H1 (cell line): Measurements from ENCODE around the gene SNORC. TPM values are rescaled to one million over a fixed set of nuclear protein-coding genes. Genes with fewer than 3 reads are reported as not detected.

Experiments used
- CTCF ChIA-PET: fragments of 300-600 bp; sonication (Branson Sonifier 250); formaldehyde crosslinking; loops from one replicate; lab custom pipeline; 2021; ENCODE audit not compliant: partially characterized antibody; lab: Charles Lee
- POLR2A ChIA-PET: fragments of 300-600 bp; sonication (Branson Sonifier 250); formaldehyde crosslinking; loops from one replicate; lab custom pipeline; 2021; ENCODE audit warnings: inconsistent platforms; ENCODE audit not compliant: partially characterized antibody; lab: Charles Lee
- DNase-seq, 2 experiments: peaks; one replicate each; pipeline versions ENCODE4 v3.0.0 to v3.0.0-alpha.2; 2010 to 2022; ENCODE audit warnings: low spot score in 2 of 2, low read depth in 1 of 2, mixed read lengths in 1 of 2
- FAIRE-seq: peaks from 2 replicates; lab custom pipeline; 2011; peaks lifted over from hg19 to GRCh38; lab: Jason Lieb, UNC
- H2AFZ ChIP-seq: 2 replicates; pipeline ENCODE4 v1.8.1; 2012; ENCODE audit warnings: low read length, inconsistent platforms
- H2AK5ac ChIP-seq: 2 replicates; pipeline ENCODE4 v1.6.1; 2013; ENCODE audit warnings: low read depth, low read length
- H2BK120ac ChIP-seq: replicated peaks from 2 replicates; pipeline ENCODE3; 2013; ENCODE audit warnings: low read depth, low read length, inconsistent platforms
- H2BK12ac ChIP-seq: 2 replicates; pipeline ENCODE4 v1.6.1; 2013; ENCODE audit warnings: low read depth, low read length
- H2BK15ac ChIP-seq: 2 replicates; pipeline ENCODE4 v1.6.1; 2013; ENCODE audit warnings: low read length
- H2BK20ac ChIP-seq: 2 replicates; pipeline ENCODE4 v1.6.1; 2013; ENCODE audit warnings: low read length
- H2BK5ac ChIP-seq: 2 replicates; pipeline ENCODE4 v1.6.1; 2013; ENCODE audit warnings: low read depth, low read length
- H3K14ac ChIP-seq: 2 replicates; pipeline ENCODE4 v1.6.1; 2013; ENCODE audit warnings: inconsistent platforms; ENCODE audit not compliant: insufficient read length
- H3K18ac ChIP-seq: 2 replicates; pipeline ENCODE4 v1.6.1; 2013; ENCODE audit warnings: low read length; ENCODE audit errors: extremely low read depth
- H3K23ac ChIP-seq: 2 replicates; pipeline ENCODE4 v1.6.1; 2013; ENCODE audit warnings: inconsistent platforms; ENCODE audit not compliant: insufficient read length
- H3K23me2 ChIP-seq: 2 replicates; pipeline ENCODE4 v1.6.1; 2013; ENCODE audit warnings: low read depth, low read length
- H3K27ac ChIP-seq: 2 replicates; pipeline ENCODE4 v1.6.1; 2011; ENCODE audit warnings: low read depth, low read length, inconsistent platforms
- H3K27me3 ChIP-seq, 4 experiments: replicated peaks in 1 of 4; 1 replicate in 1 of 4; 2 replicates in 3 of 4; pipeline versions ENCODE4 v1.6.1 to v1.8.1; 2011 to 2013; ENCODE audit warnings: low read length in 3 of 4, mild to moderate bottlenecking in 3 of 4, inconsistent platforms in 2 of 4, mixed read lengths in 2 of 4, moderate library complexity in 1 of 4; ENCODE audit not compliant: control insufficient read depth in 3 of 4, insufficient read depth in 3 of 4; ENCODE audit errors: extremely low read depth in 1 of 4
- H3K36me3 ChIP-seq, 4 experiments: 2 replicates each; pipeline versions ENCODE4 v1.6.1 to v1.8.1; 2011 to 2013; ENCODE audit warnings: mild to moderate bottlenecking in 4 of 4, low read length in 3 of 4, moderate library complexity in 2 of 4, control low read depth in 1 of 4, inconsistent platforms in 1 of 4; ENCODE audit not compliant: insufficient read depth in 4 of 4, control insufficient read depth in 2 of 4
- H3K4ac ChIP-seq: replicated peaks from 2 replicates; pipeline ENCODE3; 2013; ENCODE audit warnings: low read length, low read depth, mixed read lengths, inconsistent platforms; ENCODE audit not compliant: insufficient read length
- H3K4me1 ChIP-seq, 4 experiments: replicated peaks in 1 of 4; 1 replicate in 1 of 4; 2 replicates in 3 of 4; pipeline versions ENCODE4 v1.6.1 to v1.8.1; 2011 to 2013; ENCODE audit warnings: low read length in 3 of 4, inconsistent platforms in 2 of 4, mixed read lengths in 1 of 4; ENCODE audit not compliant: insufficient read depth in 4 of 4, control insufficient read depth in 3 of 4
- H3K4me2 ChIP-seq, 2 experiments: 2 replicates each; pipeline versions ENCODE4 v1.6.1 to v1.8.1; 2011 to 2013; ENCODE audit warnings: low read depth in 2 of 2, low read length in 2 of 2, control low read depth in 1 of 2, inconsistent platforms in 1 of 2, mild to moderate bottlenecking in 1 of 2; ENCODE audit not compliant: insufficient read depth in 1 of 2
- H3K4me3 ChIP-seq, 4 experiments: fragments of 200-600, 300-600 bp in 1 of 4; sonication (generic), shearing (Covaris generic), sonication (Bioruptor Twin) in 1 of 4; 2 replicates each; pipeline versions ENCODE4 v1.5.1 to v1.8.1; 2011 to 2016; ENCODE audit warnings: low read length in 4 of 4, low read depth in 3 of 4, control low read depth in 2 of 4, inconsistent platforms in 2 of 4, mild to moderate bottlenecking in 2 of 4, mixed read lengths in 1 of 4, moderate library complexity in 1 of 4; ENCODE audit not compliant: insufficient read depth in 2 of 4; ENCODE audit errors: extremely low read depth in 1 of 4
- H3K56ac ChIP-seq: replicated peaks from 2 replicates; pipeline ENCODE3; 2013; ENCODE audit warnings: low read depth, mild to moderate bottlenecking, mixed read lengths, low read length, inconsistent platforms; ENCODE audit not compliant: insufficient read length
- H3K79me1 ChIP-seq: 2 replicates; pipeline ENCODE4 v1.6.1; 2013; ENCODE audit warnings: low read depth, low read length, control low read depth
- H3K79me2 ChIP-seq, 2 experiments: 2 replicates each; pipeline versions ENCODE4 v1.6.1 to v1.8.1; 2012 to 2013; ENCODE audit warnings: low read length in 2 of 2, mild to moderate bottlenecking in 2 of 2, inconsistent platforms in 1 of 2; ENCODE audit not compliant: insufficient read depth in 2 of 2, control insufficient read depth in 1 of 2
- H3K9ac ChIP-seq, 4 experiments: replicated peaks in 1 of 4; 1 replicate in 1 of 4; 2 replicates in 3 of 4; pipeline versions ENCODE4 v1.6.1 to v1.8.1; 2011 to 2013; ENCODE audit warnings: low read depth in 3 of 4, low read length in 3 of 4, control low read depth in 2 of 4, mild to moderate bottlenecking in 2 of 4, moderate library complexity in 2 of 4, inconsistent platforms in 1 of 4; ENCODE audit errors: extremely low read depth in 1 of 4
- H3K9me3 ChIP-seq, 2 experiments: 2 replicates each; pipeline versions ENCODE4 v1.6.1 to v1.8.1; 2012 to 2013; ENCODE audit warnings: mild to moderate bottlenecking in 2 of 2, moderate library complexity in 2 of 2, control low read depth in 1 of 2, inconsistent platforms in 1 of 2, low read depth in 1 of 2, low read length in 1 of 2, mixed read lengths in 1 of 2; ENCODE audit not compliant: insufficient read depth in 2 of 2
- H4K20me1 ChIP-seq, 2 experiments: replicated peaks in 1 of 2; 2 replicates each; pipeline versions ENCODE3 to v1.8.1; 2011 to 2013; ENCODE audit warnings: inconsistent platforms in 2 of 2, low read length in 2 of 2, mild to moderate bottlenecking in 1 of 2; ENCODE audit not compliant: insufficient read depth in 2 of 2, control insufficient read depth in 1 of 2
- H4K5ac ChIP-seq: 2 replicates; pipeline ENCODE4 v1.6.1; 2013; ENCODE audit warnings: low read length, low read depth, mixed read lengths, inconsistent platforms; ENCODE audit not compliant: insufficient read length
- H4K8ac ChIP-seq: 2 replicates; pipeline ENCODE4 v1.8.0; 2013; ENCODE audit warnings: mild to moderate bottlenecking, moderate library complexity, low read length, inconsistent platforms; ENCODE audit not compliant: insufficient read depth; ENCODE audit errors: extremely low read depth
- H4K91ac ChIP-seq: replicated peaks from 2 replicates; pipeline ENCODE3; 2013; ENCODE audit warnings: low read length, mixed read lengths, inconsistent platforms; ENCODE audit not compliant: insufficient read length
- KDM5A ChIP-seq: fragments of 200-600 bp; IDR thresholded peaks from 2 replicates; pipeline ENCODE4 v1.7.1; 2012; ENCODE audit warnings: mild to moderate bottlenecking, low read length, inconsistent platforms, mixed read lengths
- SP4 ChIP-seq: IDR thresholded peaks from 2 replicates; pipeline ENCODE4 v1.6.1; 2012; ENCODE audit warnings: low read length, inconsistent platforms
- TBP ChIP-seq: IDR thresholded peaks from 2 replicates; pipeline ENCODE4 v1.6.1; 2011; ENCODE audit warnings: low read depth, low read length, improper control_type of control experiment
- WGBS, 2 experiments: shearing (Covaris generic) in 1 of 2; methylation state at CpG; one replicate each; pipeline versions ENCODE4 v1.1.6 to v1.1.7; 2013 to 2015; ENCODE audit warnings: low lambda C conversion rate in 2 of 2, mixed read lengths in 2 of 2, inconsistent platforms in 1 of 2, low coverage in 1 of 2, missing lambda C conversion rate in 1 of 2; ENCODE audit not compliant: insufficient replicate concordance in 2 of 2, insufficient coverage in 1 of 2, insufficient read length in 1 of 2; ENCODE audit errors: extremely low coverage in 1 of 2, missing lambda C conversion rate in 1 of 2; 5-methylcytosine and 5-hydroxymethylcytosine counted together
- polyA plus RNA-seq, 7 experiments: library from polyadenylated mRNA; depleted of rRNA in 3 of 7; stranded (reverse) in 5 of 7; unstranded in 2 of 7; fragments of >200 nt in 5 of 7; fragments of 200-250 nt in 2 of 7; gene quantifications; 1 replicate in 5 of 7; 2 replicates in 1 of 7; 4 replicates in 1 of 7; pipeline versions ENCODE4 v1.2.1 to v1.2.3, GENCODE V29; 2011 to 2013; ENCODE audit warnings: missing spikeins in 2 of 7, mixed read lengths in 2 of 7
- total RNA-seq: library from RNA; stranded (reverse); fragmentation: NEBNext Ultra II Directional; extraction: Animal tissue kit (Norgen Biotek cat#: 25700); gene quantifications from 2 replicates; pipeline ENCODE4 v1.2.1, GENCODE V29; 2021

SNORC gene
- total and polyA plus RNA-seq, 2 of the 8 experiments (the other 6 are each of a cell fraction or from before 2014, with no cell fraction given) = 1.6 to 1.8 TPM

GRCh38 chr2:232926431-232926939 is 56.4 kb downstream of the SNORC start:
- FAIRE-seq (no peak), DNase-seq (peak in 1 of 2 experiments; percentile 56)
- H3K36me3 ChIP-seq = peaks cover 0 to 6% (median 0%) of the 10 kb centered on the region in 4 experiments; a peak in 1 of 8 replicates
- no peak overlapping the region for H4K91ac ChIP-seq
- H3K23ac ChIP-seq = no peak overlapping the region
- 37% methylated on average over 13 of the region's 13 CpGs; no CpG with 5 or more reads in 1 of the 2 experiments for WGBS, 2 experiments
- no peak overlapping the region for H2BK5ac ChIP-seq
- H3K9ac ChIP-seq = no peak overlapping the region
- peak overlapping the region; percentile 16 to 61 (median 29); a peak in 5 of 8 replicates for H3K4me3 ChIP-seq
- no peak overlapping the region for H2AK5ac ChIP-seq
- peaks cover 4 to 22% (median 6%) of the 10 kb centered on the region in 4 experiments for H3K4me1 ChIP-seq
- 0 out of 2 replicates have a peak overlapping the region, but pooled peaks have one; percentile 32 for H2BK20ac ChIP-seq
- no peaks in the 10 kb centered on the region for H3K79me1 ChIP-seq
- H3K9me3 ChIP-seq = no peaks in the 10 kb centered on the region
- H4K8ac ChIP-seq = no peak overlapping the region
- no peak for TF ChIP-seq KDM5A
- no peak for TF ChIP-seq TBP
- TF ChIP-seq SP4 = no peak
- no peaks in the 10 kb centered on the region for H3K79me2 ChIP-seq
- no peak overlapping the region for H2AFZ ChIP-seq
- H3K27me3 ChIP-seq = peaks cover 25 to 53% (median 49%) of the 10 kb centered on the region in 4 experiments
- H2BK12ac ChIP-seq = no peak overlapping the region
- H4K20me1 ChIP-seq = no peaks in the 10 kb centered on the region
- no peak overlapping the region for H4K5ac ChIP-seq
- no peak overlapping the region for H3K27ac ChIP-seq
- CTCF ChIA-PET = interaction anchor here (0.6 to 2.2 kb wide), 3 partner anchors 33 to 306 kb away, joined by 3 to 7 read pairs (median 4); no protein-coding TSS in a partner anchor
- H3K23me2 ChIP-seq = peaks cover 11% of the 10 kb centered on the region; the same call in 1 of the 2 replicates
- H3K18ac ChIP-seq = peak overlapping the region; percentile 32; the same call in 1 of the 2 replicates
- peak overlapping the region; percentile 60 for H3K4ac ChIP-seq
- H2BK120ac ChIP-seq = no peak overlapping the region
- no peak overlapping the region for H3K14ac ChIP-seq
- POLR2A ChIA-PET = interaction anchor here (0.7 to 1.1 kb wide), 2 partner anchors 57 to 126 kb away, joined by 3 read pairs; no protein-coding TSS in a partner anchor
- H2BK15ac ChIP-seq = no peak overlapping the region
- no peak overlapping the region for H3K56ac ChIP-seq
- H3K4me2 ChIP-seq = peak overlapping the region; percentile 74 to 85
